Parathyroid adenoma (tissue), 2 donors: ENCODE measurements around the gene TCF3.

Experiments used
- H2AFZ ChIP-seq: fragments of 300-600 bp; sonication (generic); one replicate; pipeline ENCODE4 v1.7.0; 2017; ENCODE audit warnings: antibody characterized with exemption, mild to moderate bottlenecking
- H3K27ac ChIP-seq: fragments of 300-600 bp; sonication (generic); one replicate; pipeline ENCODE4 v1.7.0; 2017
- H3K27me3 ChIP-seq: fragments of 300-600 bp; sonication (generic); one replicate; pipeline ENCODE4 v1.7.0; 2017; ENCODE audit warnings: low read length; ENCODE audit not compliant: control insufficient read depth, insufficient read depth
- H3K36me3 ChIP-seq: fragments of 300-600 bp; sonication (generic); one replicate; pipeline ENCODE4 v1.7.0; 2017; ENCODE audit warnings: low read length; ENCODE audit not compliant: control insufficient read depth, insufficient read depth
- H3K4me1 ChIP-seq: fragments of 300-600 bp; sonication (generic); one replicate; pipeline ENCODE4 v1.7.0; 2017; ENCODE audit warnings: control low read depth
- H3K4me2 ChIP-seq: fragments of 300-600 bp; sonication (generic); one replicate; pipeline ENCODE4 v1.7.0; 2017; ENCODE audit warnings: low read length
- H3K4me3 ChIP-seq: fragments of 300-600 bp; sonication (generic); one replicate; pipeline ENCODE4 v1.7.0; 2017; ENCODE audit warnings: low read depth, low read length
- H3K79me2 ChIP-seq: fragments of 300-600 bp; sonication (generic); one replicate; pipeline ENCODE4 v1.7.0; 2017; ENCODE audit warnings: control low read depth
- H3K9ac ChIP-seq: fragments of 300-600 bp; sonication (generic); one replicate; pipeline ENCODE4 v1.7.0; 2017; ENCODE audit warnings: mild to moderate bottlenecking
- H3K9me3 ChIP-seq: fragments of 300-600 bp; sonication (generic); one replicate; pipeline ENCODE4 v1.7.0; 2017; ENCODE audit warnings: low read length; ENCODE audit not compliant: control insufficient read depth
- CTCF ChIP-seq: fragments of 300-600 bp; sonication (generic); IDR thresholded peaks from one replicate; pipeline ENCODE4 v1.7.0; 2017; ENCODE audit warnings: antibody characterized with exemption, mild to moderate bottlenecking
- donor health status: primary hyperparathyroidism.

The TCF3 gene

GRCh38 chr19:1651568-1652291 is 685 bp downstream of the TCF3 start:
- Histone ChIP-seq H3K9me3 (no peaks in the 10 kb centered on the region), H3K4me1 (peaks cover 3% of the 10 kb centered on the region), H3K4me3 (peak overlapping the region; percentile 45), H3K79me2 (no peaks in the 10 kb centered on the region), H3K27ac (no peak overlapping the region), H2AFZ (peak overlapping the region; percentile 63), H3K4me2 (peak overlapping the region; percentile 64), H3K27me3 (no peaks in the 10 kb centered on the region), H3K9ac (no peak overlapping the region), H3K36me3 (no peaks in the 10 kb centered on the region)
- TF ChIP-seq CTCF = no peak

- H3K36me3 ChIP-seq = no peaks in the 10 kb centered on the region
- peak overlapping the region; percentile 64 for H3K4me2 ChIP-seq
- no peak overlapping the region for H3K27ac ChIP-seq
- no peak overlapping the region for H3K9ac ChIP-seq
- peak overlapping the region; percentile 63 for H2AFZ ChIP-seq
- H3K27me3 ChIP-seq = no peaks in the 10 kb centered on the region
- peaks cover 3% of the 10 kb centered on the region for H3K4me1 ChIP-seq
- TF ChIP-seq CTCF = no peak
- peak overlapping the region; percentile 45 for H3K4me3 ChIP-seq
- H3K79me2 ChIP-seq = no peaks in the 10 kb centered on the region
- H3K9me3 ChIP-seq = no peaks in the 10 kb centered on the region
Measured at GRCh38 chr19:1650650-1651567, 1.5 kb downstream of the TCF3 start.

GRCh38 chr19:1649706-1650649 is 2.4 kb downstream of the TCF3 start:
- TF ChIP-seq CTCF = no peak
- no peaks in the 10 kb centered on the region for H3K36me3 ChIP-seq
- no peak overlapping the region for H3K9ac ChIP-seq
- H3K27ac ChIP-seq = no peak overlapping the region
- no peaks in the 10 kb centered on the region for H3K79me2 ChIP-seq
- no peak overlapping the region for H3K4me3 ChIP-seq
- no peak overlapping the region for H3K4me2 ChIP-seq
- H3K4me1 ChIP-seq = peaks cover 3% of the 10 kb centered on the region
- no peaks in the 10 kb centered on the region for H3K27me3 ChIP-seq
- H3K9me3 ChIP-seq = no peaks in the 10 kb centered on the region
- H2AFZ ChIP-seq = no peak overlapping the region

- no peak overlapping the region for H3K27ac ChIP-seq
- H3K9me3 ChIP-seq = no peaks in the 10 kb centered on the region
- no peak for TF ChIP-seq CTCF
- no peak overlapping the region for H2AFZ ChIP-seq
- no peaks in the 10 kb centered on the region for H3K27me3 ChIP-seq
- no peak overlapping the region for H3K9ac ChIP-seq
- H3K79me2 ChIP-seq = no peaks in the 10 kb centered on the region
- no peak overlapping the region for H3K4me3 ChIP-seq
- H3K36me3 ChIP-seq = no peaks in the 10 kb centered on the region
- H3K4me2 ChIP-seq = no peak overlapping the region
- H3K4me1 ChIP-seq = peaks cover 3% of the 10 kb centered on the region
Measured at GRCh38 chr19:1648920-1649541, 3.4 kb downstream of the TCF3 start.
